Thyroid gland (tissue), 4 donors: ENCODE measurements around the gene WHRN.

Source experiments
- CTCF ChIP-seq, 6 experiments: fragments of 200-600 bp in 3 of 6; fragments of 450-650 bp in 3 of 6; sonication (generic) in 3 of 6; IDR thresholded peaks; one replicate each; pipeline ENCODE4 v1.5.1; 2016 to 2019; ENCODE audit warnings: antibody characterized with exemption in 6 of 6, mild to moderate bottlenecking in 2 of 6, inconsistent platforms in 1 of 6, moderate library complexity in 1 of 6
- POLR2A ChIP-seq, 2 donors: fragments of 450-650 bp; IDR thresholded peaks; one replicate each; pipeline ENCODE4 v1.6.1; 2017; ENCODE audit warnings: antibody characterized with exemption in 2 of 2, mild to moderate bottlenecking in 2 of 2, moderate library complexity in 1 of 2

- no peak for TF ChIP-seq CTCF (IDR thresholded peaks at IDR 0.05)
- TF ChIP-seq POLR2A (IDR thresholded peaks at IDR 0.05): no peak
These were observed 77.6 kb downstream of the WHRN start for GRCh38 chr9:114427644-114428043.
